Activated naive CD4-positive, alpha-beta T cell treated with anti-CD3 and anti-CD28 coated beads, Interleukin-2, amount 10 ng/mL, durations not matched to agents 7 days and 5 days (primary cell): ENCODE results near the gene ELOVL5.

Experiments
- CTCF ChIA-PET: fragments of 350-600 bp; sonication (Branson Sonifier 250); formaldehyde crosslinking; loops from one replicate; lab custom pipeline; 2021; ENCODE audit warnings: antibody characterized with exemption; lab: Charles Lee
- DNase-seq: peaks from one replicate; pipeline ENCODE4 v3.0.0-alpha.2; 2020
- H3K27ac Mint-ChIP-seq: one replicate; pipeline ENCODE4 v1.8.0; 2021; ENCODE audit warnings: mild to moderate bottlenecking, moderate library complexity, mixed read lengths
- H3K27me3 Mint-ChIP-seq: one replicate; pipeline ENCODE4 v1.8.0; 2021; ENCODE audit warnings: mild to moderate bottlenecking, mixed read lengths
- H3K36me3 Mint-ChIP-seq: one replicate; pipeline ENCODE4 v1.8.0; 2021; ENCODE audit warnings: mixed read lengths
- H3K4me1 Mint-ChIP-seq: one replicate; pipeline ENCODE4 v1.8.0; 2021; ENCODE audit warnings: mixed read lengths
- H3K4me3 Mint-ChIP-seq: one replicate; pipeline ENCODE4 v1.8.0; 2021; ENCODE audit warnings: mild to moderate bottlenecking, moderate library complexity, mixed read lengths
- H3K9me3 Mint-ChIP-seq: one replicate; pipeline ENCODE4 v1.8.0; 2021; ENCODE audit warnings: mixed read lengths

ELOVL5 gene

DNA sequence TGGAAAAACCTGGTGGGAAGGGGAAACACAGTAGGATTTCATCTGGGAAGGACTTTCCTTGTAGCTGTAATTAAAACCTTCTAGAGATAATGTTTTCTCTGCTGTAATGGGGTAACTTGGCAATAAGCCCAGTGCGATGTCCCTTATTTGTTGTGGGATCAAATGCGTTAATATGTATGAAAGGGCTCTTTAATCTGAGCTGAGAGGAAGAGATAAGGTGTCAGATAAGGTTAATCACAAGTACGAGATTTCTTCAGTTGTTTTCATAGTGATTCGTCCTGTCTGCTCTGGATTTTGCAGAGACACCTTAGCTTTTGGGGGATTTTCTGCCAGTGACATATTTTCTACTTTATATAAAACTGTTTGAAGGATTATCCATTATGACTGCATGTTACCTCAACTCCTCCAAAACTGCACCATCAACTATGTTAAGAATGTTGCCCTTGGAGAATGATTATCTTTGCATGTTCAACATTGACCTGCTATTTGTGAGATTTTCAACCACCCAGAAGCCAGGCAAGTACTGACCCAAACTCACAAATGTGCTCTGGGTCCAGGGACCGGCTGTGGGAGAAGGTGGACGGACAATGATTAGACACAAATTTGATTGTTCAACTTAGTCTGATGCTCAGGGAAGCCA, 21.2 kb upstream of the ELOVL5 start:
- H3K36me3 Mint-ChIP-seq = peaks cover 7% of the 10 kb centered on the region
- no peaks in the 10 kb centered on the region for H3K4me1 Mint-ChIP-seq
- DNase-seq = no peak
- peaks cover 24% of the 10 kb centered on the region for H3K27me3 Mint-ChIP-seq
- H3K9me3 Mint-ChIP-seq = peaks cover 15% of the 10 kb centered on the region
- CTCF ChIA-PET = no interaction called here
- no peak overlapping the region for H3K27ac Mint-ChIP-seq
- H3K4me3 Mint-ChIP-seq = no peak overlapping the region

GRCh38 chr6:53369051-53369450, 20.3 kb upstream of the ELOVL5 start:
- no peak overlapping the region for H3K27ac Mint-ChIP-seq
- H3K36me3 Mint-ChIP-seq = peaks cover 7% of the 10 kb centered on the region
- peaks cover 21% of the 10 kb centered on the region for H3K27me3 Mint-ChIP-seq
- DNase-seq = no peak
- peaks cover 15% of the 10 kb centered on the region for H3K9me3 Mint-ChIP-seq
- CTCF ChIA-PET = interaction anchor here (1.2 kb wide), 1 partner anchor 42 kb away, joined by 4 read pairs; no protein-coding TSS in a partner anchor
- H3K4me1 Mint-ChIP-seq = no peaks in the 10 kb centered on the region
- no peak overlapping the region for H3K4me3 Mint-ChIP-seq

DNA sequence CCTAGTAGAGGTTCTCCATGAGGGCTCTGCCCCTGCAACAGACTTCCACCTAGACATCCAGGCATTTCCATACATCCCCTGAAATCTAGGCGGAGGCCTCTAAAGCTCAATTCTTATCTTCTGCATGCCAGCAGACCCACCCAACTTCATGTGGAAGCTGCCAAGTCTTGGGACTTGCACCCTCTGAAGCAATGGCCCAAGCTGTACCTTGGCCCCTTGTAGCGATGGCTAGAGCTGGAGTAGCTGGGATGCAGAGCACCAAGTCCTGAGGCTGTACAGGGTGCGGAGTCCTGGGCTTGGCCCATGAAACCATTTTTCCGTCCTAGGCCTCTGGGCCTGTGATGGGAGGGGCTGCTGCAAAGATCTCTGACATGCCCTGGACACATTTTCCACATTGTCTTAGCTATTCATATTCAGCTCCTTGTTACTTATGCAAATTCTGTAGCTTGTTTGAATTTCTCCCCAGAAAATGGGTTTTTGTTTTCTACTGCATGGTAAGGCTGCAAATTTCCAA, 17.4 kb upstream of the ELOVL5 start:
- peaks cover 17% of the 10 kb centered on the region for H3K9me3 Mint-ChIP-seq
- H3K4me3 Mint-ChIP-seq = no peak overlapping the region
- CTCF ChIA-PET = no interaction called here
- H3K27me3 Mint-ChIP-seq = peaks cover 20% of the 10 kb centered on the region
- DNase-seq = no peak
- H3K36me3 Mint-ChIP-seq = peaks cover 8% of the 10 kb centered on the region
- no peak overlapping the region for H3K27ac Mint-ChIP-seq
- peaks cover 16% of the 10 kb centered on the region for H3K4me1 Mint-ChIP-seq

GRCh38 chr6:53363341-53364079, 14.8 kb upstream of the ELOVL5 start:
- no peak for DNase-seq
- Mint-ChIP-seq H3K27ac (no peak overlapping the region), H3K4me3 (no peak overlapping the region), H3K27me3 (peaks cover 4% of the 10 kb centered on the region), H3K36me3 (peaks cover 10% of the 10 kb centered on the region), H3K4me1 (peaks cover 38% of the 10 kb centered on the region), H3K9me3 (peaks cover 17% of the 10 kb centered on the region)
- CTCF ChIA-PET = interaction anchor here (0.7 kb wide), 1 partner anchor 9 kb away, joined by 3 read pairs; no protein-coding TSS in a partner anchor

GRCh38 chr6:53361549-53362031, 12.8 kb upstream of the ELOVL5 start:
- peaks cover 4% of the 10 kb centered on the region for H3K9me3 Mint-ChIP-seq
- peak overlapping the region; percentile 98 for H3K27ac Mint-ChIP-seq
- CTCF ChIA-PET = interaction anchor here (1.1 to 1.3 kb wide), 2 partner anchors 48 to 51 kb away, joined by 3 to 4 read pairs; no protein-coding TSS in a partner anchor
- DNase-seq = peak; percentile 68
- H3K4me3 Mint-ChIP-seq = peak overlapping the region; percentile 24
- H3K36me3 Mint-ChIP-seq = peaks cover 4% of the 10 kb centered on the region
- H3K4me1 Mint-ChIP-seq = peaks cover 50% of the 10 kb centered on the region
- no peaks in the 10 kb centered on the region for H3K27me3 Mint-ChIP-seq

- H3K9me3 Mint-ChIP-seq = peaks cover 2% of the 10 kb centered on the region
- no peak for DNase-seq
- CTCF ChIA-PET = interaction anchor here (0.7 to 1.3 kb wide), 3 partner anchors 13 to 52 kb away, joined by 3 to 5 read pairs (median 4); no protein-coding TSS in a partner anchor
- H3K4me1 Mint-ChIP-seq = peaks cover 50% of the 10 kb centered on the region
- peak overlapping the region; percentile 98 for H3K27ac Mint-ChIP-seq
- H3K27me3 Mint-ChIP-seq = no peaks in the 10 kb centered on the region
- peaks cover 5% of the 10 kb centered on the region for H3K36me3 Mint-ChIP-seq
- peak overlapping the region; percentile 84 for H3K4me3 Mint-ChIP-seq
These were observed 11.6 kb upstream of the ELOVL5 start for GRCh38 chr6:53360093-53360912.

- CTCF ChIA-PET = interaction anchor here (0.7 kb wide), 1 partner anchor 13 kb away, joined by 5 read pairs; no protein-coding TSS in a partner anchor
- H3K27me3 Mint-ChIP-seq = peaks cover under 1% of the 10 kb centered on the region
- peaks cover 50% of the 10 kb centered on the region for H3K4me1 Mint-ChIP-seq
- H3K4me3 Mint-ChIP-seq = peak overlapping the region; percentile 84
- DNase-seq = no peak
- H3K36me3 Mint-ChIP-seq = peaks cover 5% of the 10 kb centered on the region
- H3K9me3 Mint-ChIP-seq = peaks cover 2% of the 10 kb centered on the region
- H3K27ac Mint-ChIP-seq = peak overlapping the region; percentile 98
These were observed 11.0 kb upstream of the ELOVL5 start for GRCh38 chr6:53359843-53360092.

DNA sequence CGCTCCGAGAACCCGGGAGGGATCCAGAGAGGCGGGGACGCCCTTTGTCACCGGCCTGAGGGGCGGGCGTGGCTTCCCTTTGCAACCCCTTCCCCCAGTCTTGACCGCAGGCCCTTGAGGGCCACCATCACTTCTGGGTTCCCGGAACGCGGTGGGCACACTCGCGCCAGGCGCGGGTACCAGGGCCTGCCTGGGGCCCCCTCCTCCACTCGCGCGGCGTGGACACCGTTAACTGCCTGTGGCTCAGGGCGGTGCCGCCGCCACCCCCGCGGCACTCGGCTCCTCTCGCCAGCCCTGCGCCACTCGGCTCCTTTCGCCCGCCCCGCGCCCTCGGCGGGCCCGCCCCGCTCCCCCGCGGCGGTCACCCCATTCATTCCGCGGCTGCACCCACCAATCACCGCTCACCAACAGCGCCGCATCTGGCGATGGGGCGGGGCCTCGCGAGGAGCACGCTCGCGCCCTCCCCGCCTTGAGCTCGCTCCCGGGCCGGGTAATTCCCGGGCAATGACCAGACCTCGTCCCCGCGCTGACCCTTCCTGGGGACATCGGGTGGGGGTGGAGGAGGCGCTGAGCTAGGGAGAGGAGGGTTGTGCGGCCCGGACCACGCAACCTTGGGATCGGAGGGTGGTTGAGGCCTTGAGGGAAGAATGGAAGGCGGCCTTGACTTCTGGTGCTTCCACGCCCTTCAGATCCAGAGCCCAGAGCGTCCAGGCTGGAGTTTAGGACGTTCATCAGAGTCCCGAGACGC, 10.5 kb upstream of the ELOVL5 start:
- peaks cover 5% of the 10 kb centered on the region for H3K36me3 Mint-ChIP-seq
- H3K27me3 Mint-ChIP-seq = peaks cover 4% of the 10 kb centered on the region
- H3K27ac Mint-ChIP-seq = peak overlapping the region; percentile 98
- peaks cover 50% of the 10 kb centered on the region for H3K4me1 Mint-ChIP-seq
- DNase-seq = peak; percentile 94
- H3K4me3 Mint-ChIP-seq = peak overlapping the region; percentile 84
- peaks cover 2% of the 10 kb centered on the region for H3K9me3 Mint-ChIP-seq
- CTCF ChIA-PET = interaction anchor here (0.7 kb wide), 1 partner anchor 12 kb away, joined by 5 read pairs; no protein-coding TSS in a partner anchor

GRCh38 chr6:53358440-53359094, 9.8 kb upstream of the ELOVL5 start:
- peak overlapping the region; percentile 98 for H3K27ac Mint-ChIP-seq
- H3K4me3 Mint-ChIP-seq = peak overlapping the region; percentile 84
- peaks cover 50% of the 10 kb centered on the region for H3K4me1 Mint-ChIP-seq
- peaks cover 5% of the 10 kb centered on the region for H3K27me3 Mint-ChIP-seq
- H3K36me3 Mint-ChIP-seq = peaks cover 5% of the 10 kb centered on the region
- peaks cover 2% of the 10 kb centered on the region for H3K9me3 Mint-ChIP-seq
- DNase-seq = peak; percentile 24
- CTCF ChIA-PET = no interaction called here

DNA sequence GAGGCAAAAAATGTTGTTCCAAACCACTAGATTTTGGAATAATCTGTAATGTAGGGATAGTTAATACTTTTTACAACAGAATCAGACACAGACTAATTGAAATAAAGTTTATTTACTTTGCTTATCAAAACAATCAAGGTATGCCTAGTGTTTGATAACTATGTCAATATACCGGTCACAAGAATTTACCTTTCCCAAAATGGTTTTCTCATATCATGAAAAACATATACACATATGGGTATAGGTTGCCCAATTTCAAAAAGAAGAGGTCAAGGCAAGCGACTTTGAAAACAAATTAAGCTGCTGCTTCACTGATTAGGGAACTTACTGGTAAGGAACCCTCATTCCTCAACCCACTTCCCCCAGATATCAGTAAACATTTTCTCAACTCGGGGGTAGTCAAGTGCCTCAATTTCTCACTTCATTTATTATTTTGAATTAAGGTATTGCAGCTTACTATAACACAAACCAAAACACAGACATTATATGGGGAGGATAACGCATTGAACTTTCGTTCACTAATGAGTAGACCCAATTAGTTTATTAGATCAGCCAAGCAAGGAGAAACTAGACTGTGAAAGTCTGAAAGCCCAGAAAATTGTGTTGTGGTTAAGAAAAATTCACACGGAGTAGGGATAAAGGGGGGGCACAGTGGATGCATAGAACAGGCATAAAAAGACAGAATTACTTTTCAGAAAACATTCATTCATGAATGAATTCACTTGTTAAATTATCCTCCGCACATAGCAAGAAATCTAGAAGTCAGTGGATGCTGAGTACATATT, 9.0 kb upstream of the ELOVL5 start:
- CTCF ChIA-PET = no interaction called here
- no peak for DNase-seq
- peak overlapping the region; percentile 35 for H3K4me3 Mint-ChIP-seq

GRCh38 chr6:53353624-53354023, 4.9 kb upstream of the ELOVL5 start:
- H3K9me3 Mint-ChIP-seq = no peaks in the 10 kb centered on the region
- H3K4me3 Mint-ChIP-seq = no peak overlapping the region
- H3K27me3 Mint-ChIP-seq = peaks cover 15% of the 10 kb centered on the region
- peaks cover 26% of the 10 kb centered on the region for H3K4me1 Mint-ChIP-seq
- H3K36me3 Mint-ChIP-seq = peaks cover 1% of the 10 kb centered on the region
- no peak overlapping the region for H3K27ac Mint-ChIP-seq
- no peak for DNase-seq
- CTCF ChIA-PET = interaction anchor here (1.0 kb wide), 1 partner anchor 181 kb away, joined by 3 read pairs; no protein-coding TSS in a partner anchor

More for the DNA sequence above, 9.0 kb upstream of the ELOVL5 start:
- Mint-ChIP-seq H3K9me3 (peaks cover 2% of the 10 kb centered on the region), H3K36me3 (peaks cover 5% of the 10 kb centered on the region), H3K4me1 (peaks cover 49% of the 10 kb centered on the region), H3K27me3 (peaks cover 11% of the 10 kb centered on the region), H3K27ac (peak overlapping the region; percentile 98)

- no peak for DNase-seq
- no peak overlapping the region for H3K27ac Mint-ChIP-seq
These were observed 3.6 kb upstream of the ELOVL5 start for GRCh38 chr6:53352360-53352759.

More at GRCh38 chr6:53352360-53352759, 3.6 kb upstream of the ELOVL5 start:
- CTCF ChIA-PET = interaction anchor here (1.0 to 1.2 kb wide), 3 partner anchors 58 to 180 kb away, joined by 3 to 4 read pairs (median 3); no protein-coding TSS in a partner anchor
- Mint-ChIP-seq H3K36me3 (peaks cover 1% of the 10 kb centered on the region), H3K27me3 (peaks cover 21% of the 10 kb centered on the region), H3K4me3 (no peak overlapping the region), H3K9me3 (no peaks in the 10 kb centered on the region), H3K4me1 (peaks cover 13% of the 10 kb centered on the region)
